H9 (cell line): ENCODE results near the gene MVD. TPM values are rescaled to one million over a fixed set of nuclear protein-coding genes. Genes with fewer than 3 reads are reported as not detected.

Experiments
- DNase-seq: peaks from one replicate; pipeline ENCODE4 v3.0.0-alpha.2; 2017
- H2AFZ ChIP-seq: one replicate; pipeline ENCODE4 v1.6.1; 2013; ENCODE audit warnings: mild to moderate bottlenecking, low read length, control low read depth, moderate library complexity
- H2AK5ac ChIP-seq: 2 replicates; pipeline ENCODE4 v1.6.1; 2013; ENCODE audit warnings: low read length, control low read depth, mixed read lengths; ENCODE audit not compliant: insufficient read length
- H2BK120ac ChIP-seq: one replicate; pipeline ENCODE4 v1.6.1; 2013; ENCODE audit warnings: low read depth, mild to moderate bottlenecking, low read length, control low read depth, inconsistent platforms; ENCODE audit not compliant: poor library complexity, severe bottlenecking
- H2BK12ac ChIP-seq: 2 replicates; pipeline ENCODE4 v1.6.1; 2013; ENCODE audit warnings: low read length, control low read depth, mixed read lengths, low read depth; ENCODE audit not compliant: insufficient read length
- H2BK15ac ChIP-seq: 2 replicates; pipeline ENCODE4 v1.6.1; 2013; ENCODE audit warnings: low read depth, low read length, control low read depth
- H2BK20ac ChIP-seq: one replicate; pipeline ENCODE4 v1.6.1; 2013; ENCODE audit warnings: low read depth, mild to moderate bottlenecking, low read length, control low read depth, inconsistent platforms; ENCODE audit not compliant: poor library complexity, severe bottlenecking
- H2BK5ac ChIP-seq: 2 replicates; pipeline ENCODE4 v1.6.1; 2013; ENCODE audit warnings: low read length, control low read depth, mixed read lengths; ENCODE audit not compliant: insufficient read length
- H3K14ac ChIP-seq: 2 replicates; pipeline ENCODE4 v1.6.1; 2013; ENCODE audit warnings: low read length, control low read depth; ENCODE audit not compliant: insufficient read depth
- H3K18ac ChIP-seq: 2 replicates; pipeline ENCODE4 v1.6.1; 2013; ENCODE audit warnings: low read depth, mild to moderate bottlenecking, mixed read lengths, low read length, control low read depth; ENCODE audit not compliant: insufficient read length
- H3K23ac ChIP-seq: 2 replicates; pipeline ENCODE4 v1.6.1; 2013; ENCODE audit warnings: low read length, control low read depth, mixed read lengths, low read depth; ENCODE audit not compliant: insufficient read length
- H3K23me2 ChIP-seq: 2 replicates; pipeline ENCODE4 v1.6.1; 2013; ENCODE audit warnings: low read depth, mild to moderate bottlenecking, mixed read lengths, low read length, control low read depth; ENCODE audit not compliant: insufficient read length, poor library complexity, severe bottlenecking
- H3K27ac ChIP-seq: 2 replicates; pipeline ENCODE4 v1.5.1; 2013; ENCODE audit warnings: low read length, control low read depth, mixed read lengths, low read depth; ENCODE audit not compliant: insufficient read length
- H3K27me3 ChIP-seq: 2 replicates; pipeline ENCODE4 v1.6.1; 2013; ENCODE audit warnings: low read length, control low read depth, inconsistent platforms; ENCODE audit not compliant: insufficient read depth
- H3K4ac ChIP-seq: 2 replicates; pipeline ENCODE4 v1.6.1; 2013; ENCODE audit warnings: low read depth, mild to moderate bottlenecking, control low read depth, inconsistent platforms, low read length, moderate library complexity
- H3K4me1 ChIP-seq: 2 replicates; pipeline ENCODE4 v1.6.1; 2013; ENCODE audit warnings: low read length, control low read depth, inconsistent platforms; ENCODE audit not compliant: insufficient read depth
- H3K4me2 ChIP-seq: 2 replicates; pipeline ENCODE4 v1.6.1; 2013; ENCODE audit warnings: low read length, control low read depth, mixed read lengths; ENCODE audit not compliant: insufficient read length, insufficient read depth
- H3K56ac ChIP-seq: 2 replicates; pipeline ENCODE4 v1.6.1; 2013; ENCODE audit warnings: low read depth, mild to moderate bottlenecking, mixed read lengths, low read length, control low read depth; ENCODE audit not compliant: insufficient read length
- H3K79me1 ChIP-seq: 2 replicates; pipeline ENCODE4 v1.6.1; 2013; ENCODE audit warnings: low read depth, mild to moderate bottlenecking, moderate library complexity, low read length, control low read depth, inconsistent platforms; ENCODE audit not compliant: insufficient read depth, poor library complexity, severe bottlenecking
- H3K79me2 ChIP-seq: 2 replicates; pipeline ENCODE4 v1.6.1; 2013; ENCODE audit warnings: low read length, control low read depth, inconsistent platforms; ENCODE audit not compliant: insufficient read depth
- H3K9ac ChIP-seq: 2 replicates; pipeline ENCODE4 v1.6.1; 2013; ENCODE audit warnings: low read length, control low read depth, mixed read lengths; ENCODE audit not compliant: insufficient read length; ENCODE audit errors: extremely low read depth
- H3K9me3 ChIP-seq: one replicate; pipeline ENCODE4 v1.6.1; 2013; ENCODE audit warnings: low read depth, low read length, inconsistent platforms; ENCODE audit not compliant: control insufficient read depth
- H3T11ph ChIP-seq: one replicate; pipeline ENCODE4 v1.6.1; 2013; ENCODE audit warnings: mild to moderate bottlenecking, low read length, control low read depth, inconsistent platforms
- H4K20me1 ChIP-seq: one replicate; pipeline ENCODE4 v1.6.1; 2013; ENCODE audit not compliant: control insufficient read depth, insufficient read length, insufficient read depth
- H4K5ac ChIP-seq: 2 replicates; pipeline ENCODE4 v1.6.1; 2013; ENCODE audit warnings: low read depth, mild to moderate bottlenecking, mixed read lengths, low read length, control low read depth; ENCODE audit not compliant: insufficient read length
- H4K8ac ChIP-seq: replicated peaks from 2 replicates; pipeline ENCODE4 v1.6.1; 2013; ENCODE audit warnings: low read length, control low read depth, mixed read lengths, low read depth; ENCODE audit not compliant: insufficient read length
- H4K91ac ChIP-seq: 2 replicates; pipeline ENCODE4 v1.6.1; 2013; ENCODE audit warnings: low read depth, mild to moderate bottlenecking, moderate library complexity, mixed read lengths, low read length, control low read depth; ENCODE audit not compliant: insufficient read length
- H3K27ac Mint-ChIP-seq, 3 experiments: 2 replicates in 2 of 3; 3 replicates in 1 of 3; pipeline ENCODE4 v1.8.0; 2020 to 2021; ENCODE audit warnings: mixed read lengths in 3 of 3, mild to moderate bottlenecking in 1 of 3, moderate library complexity in 1 of 3
- H3K27me3 Mint-ChIP-seq: 2 replicates; pipeline ENCODE4 v1.8.0; 2021; ENCODE audit warnings: low read depth, mild to moderate bottlenecking, moderate library complexity, mixed read lengths
- H3K36me3 Mint-ChIP-seq, 3 experiments: 2 replicates in 2 of 3; 3 replicates in 1 of 3; pipeline ENCODE4 v1.8.0; 2020 to 2021; ENCODE audit warnings: low read depth in 3 of 3, mixed read lengths in 3 of 3; ENCODE audit not compliant: insufficient read depth in 1 of 3
- H3K4me1 Mint-ChIP-seq, 2 experiments: 2 replicates each; pipeline ENCODE4 v1.8.0; 2020; ENCODE audit warnings: mixed read lengths in 2 of 2
- H3K4me3 Mint-ChIP-seq, 2 experiments: 2 replicates in 1 of 2; 3 replicates in 1 of 2; pipeline ENCODE4 v1.8.0; 2020 to 2021; ENCODE audit warnings: mild to moderate bottlenecking in 2 of 2, mixed read lengths in 2 of 2, moderate library complexity in 1 of 2
- H3K9me3 Mint-ChIP-seq, 2 experiments: 2 replicates in 1 of 2; 3 replicates in 1 of 2; pipeline ENCODE4 v1.8.0; 2020; ENCODE audit warnings: mild to moderate bottlenecking in 2 of 2, mixed read lengths in 2 of 2, moderate library complexity in 1 of 2
- CTCF ChIP-seq: fragments of 200-600 bp; sonication (generic); conservative IDR thresholded peaks from 3 replicates; pipeline ENCODE4 v1.8.0; 2021; ENCODE audit warnings: antibody characterized with exemption, mild to moderate bottlenecking
- WGBS: extraction: QIAGEN DNeasy Blood & Tissue Kit; methylation state at CpG from one replicate; pipeline ENCODE4 v1.1.7; 2013; ENCODE audit warnings: missing lambda C conversion rate, low lambda C conversion rate, mixed read lengths; ENCODE audit not compliant: insufficient read length; ENCODE audit errors: extremely low coverage; 5-methylcytosine and 5-hydroxymethylcytosine counted together
- total RNA-seq: library from RNA; stranded (reverse); gene quantifications from 2 replicates; pipeline ENCODE4 v1.2.1, GENCODE V29; 2021

Gene MVD
- total RNA-seq, 1 experiment from 2014 or later, result 53.2 TPM

- Histone ChIP-seq H3K79me2 (peaks cover 8% of the 10 kb centered on the region; the same call in 1 of the 2 replicates), H3K79me1 (no peaks in the 10 kb centered on the region), H4K91ac (no peak overlapping the region), H3K23me2 (peaks cover 11% of the 10 kb centered on the region), H3K4me1 (peaks cover 3% of the 10 kb centered on the region; the same call in 1 of the 2 replicates), H2BK15ac (no peak overlapping the region), H3K14ac (no peak overlapping the region), H2AK5ac (no peak overlapping the region), H3K4ac (no peak overlapping the region), H3K27me3 (no peaks in the 10 kb centered on the region), H3K9me3 (no peaks in the 10 kb centered on the region), H3K9ac (no peak overlapping the region), H3T11ph (no peak overlapping the region), H2BK12ac (no peak overlapping the region), H4K20me1 (no peaks in the 10 kb centered on the region), H3K18ac (no peak overlapping the region), H3K4me2 (no peak overlapping the region), H2BK5ac (no peak overlapping the region), H3K56ac (no peak overlapping the region), H3K27ac (no peak overlapping the region), H2BK120ac (no peak overlapping the region), H4K5ac (no peak overlapping the region), H2AFZ (no peak overlapping the region), H3K23ac (no peak overlapping the region), H2BK20ac (no peak overlapping the region), H4K8ac (no peak overlapping the region)
- Mint-ChIP-seq H3K4me3 (no peak overlapping the region), H3K27ac (peak overlapping the region in 1 of 3 experiments; percentile 52; a peak in 1 of 7 replicates), H3K9me3 (peaks cover 3% of the 10 kb centered on the region in 2 experiments; a peak in 2 of 5 replicates), H3K4me1 (peaks cover 13 to 19% of the 10 kb centered on the region in 2 experiments), H3K36me3 (peaks cover 13 to 25% (median 16%) of the 10 kb centered on the region in 3 experiments), H3K27me3 (no peaks in the 10 kb centered on the region; the same call in 1 of the 2 replicates)
- no peak for DNase-seq
- no peak for TF ChIP-seq CTCF
- no CpG with 5 or more reads among the region's 3 CpGs for WGBS
Observed at GRCh38 chr16:88665570-88665969, 2.7 kb upstream of the MVD start.
